Measurements from ENCODE around the gene HMGCS2.

GRCh38 chr1:119743308-119743707 lies 25.4 kb downstream of the HMGCS2 start:
- TF ChIP-seq ZBTB26 (CRISPR knock-in tag; IDR thresholded peaks at IDR 0.05) = no peak
- TF ChIP-seq RAD21 (CRISPR knock-in tag; conservative IDR thresholded peaks at IDR 0.05 in 1 of 2, IDR thresholded peaks at IDR 0.05 in 1 of 2) = no peak
- TF ChIP-seq E2F4 (CRISPR knock-in tag; IDR thresholded peaks at IDR 0.05; ENCODE audit: low read depth) = no peak
- no peak for TF ChIP-seq POLR2A (conservative IDR thresholded peaks at IDR 0.05)
- no peak for TF ChIP-seq CTCF (IDR thresholded peaks at IDR 0.05 in 2 of 3, conservative IDR thresholded peaks at IDR 0.05 in 1 of 3; ENCODE audit: insufficient read depth in 2 of 3, low read depth in 1 of 3, low read length in 3 of 3)

All from K562 (cell line).